Putamen (tissue), 1 donor: ENCODE results near the gene CHD9NB.
A peak's percentile ranks its signal among the peaks of the same experiment; 100 is the strongest.
"Not testable (repeated sequence)": the region's sequence is repeated elsewhere in the genome, so short reads cannot be mapped to it uniquely, and the experiment has no call there.

Experiments
- DNase-seq: peaks from one replicate; pipeline ENCODE4 v3.0.0-alpha.2; 2016; ENCODE audit warnings: low spot score

CHD9NB gene

GRCh38 chr16:53056392-53056881 is 3.7 kb upstream of the CHD9NB start:
- DNase-seq, result no peak

GRCh38 chr16:53055541-53056391 is 3.1 kb upstream of the CHD9NB start:
- DNase-seq, result peak; percentile 35

- peak; percentile 85 for DNase-seq
Measured at GRCh38 chr16:53054670-53055485, 2.2 kb upstream of the CHD9NB start, which contains the start of gene CHD9. Gene CHD9, plus strand, starts transcription at chr16:53054991. Its CDS starts 101,099 bp downstream, at chr16:53156090.

GRCh38 chr16:53053967-53054669 is 1.4 kb upstream of the CHD9NB start:
- DNase-seq, result no peak

- DNase-seq, result not testable (repeated sequence)
Measured at GRCh38 chr16:53051255-53051654, 1.4 kb downstream of the CHD9NB start.

- no peak for DNase-seq
Measured at GRCh38 chr16:53048139-53048915, 4.4 kb downstream of the CHD9NB start.

GRCh38 chr16:53047515-53047914 is 5.2 kb downstream of the CHD9NB start:
- not testable (repeated sequence) for DNase-seq

- no peak for DNase-seq
Measured at GRCh38 chr16:53045341-53046220, 7.1 kb downstream of the CHD9NB start.

- no peak for DNase-seq
Measured at GRCh38 chr16:53043986-53044601, 8.6 kb downstream of the CHD9NB start.

GRCh38 chr16:53043428-53043831 is 9.3 kb downstream of the CHD9NB start:
- no peak for DNase-seq

- DNase-seq, result no peak
Measured at GRCh38 chr16:53042235-53042701, 10.4 kb downstream of the CHD9NB start.

GRCh38 chr16:53041320-53042051 is 11.2 kb downstream of the CHD9NB start:
- DNase-seq, result no peak

- DNase-seq, result no peak
Measured at GRCh38 chr16:53040788-53041187, 11.9 kb downstream of the CHD9NB start.

GRCh38 chr16:53036711-53037110 is 16.0 kb downstream of the CHD9NB start:
- DNase-seq, result not testable (repeated sequence)

- DNase-seq, result no peak
Measured at GRCh38 chr16:53036066-53036465, 16.6 kb downstream of the CHD9NB start.

GRCh38 chr16:53035176-53035942 is 17.3 kb downstream of the CHD9NB start:
- DNase-seq, result no peak

- DNase-seq, result no peak
Measured at GRCh38 chr16:53034306-53034705, 18.4 kb downstream of the CHD9NB start.

GRCh38 chr16:53031323-53031942 is 21.3 kb downstream of the CHD9NB start:
- no peak for DNase-seq
